GM12892 (cell line): Measurements from ENCODE around the gene DPP6.

ENCODE experiments used
- POLR2A ChIP-seq: IDR thresholded peaks from 2 replicates; pipeline ENCODE4 v1.6.1; 2011; ENCODE audit warnings: low read depth, low read length, control low read depth
- TAF1 ChIP-seq: IDR thresholded peaks from 2 replicates; pipeline ENCODE4 v1.6.1; 2011; ENCODE audit warnings: low read depth, mild to moderate bottlenecking, control low read depth, low read length, borderline replicate concordance

- TF ChIP-seq POLR2A (no peak), TAF1 (no peak)
Measured at GRCh38 chr7:154388412-154388811, 336.2 kb downstream of the DPP6 start.
